HG03378 (cell line): ENCODE data around the gene SLC24A1.
"Not testable (repeated sequence)": the region's sequence is repeated elsewhere in the genome, so short reads cannot be mapped to it uniquely, and the experiment has no call there.

Source experiments
- ATAC-seq: cut with Tn5 transposase; IDR thresholded peaks from one replicate; pipeline ENCODE4 v1.9.1; 2021; ENCODE audit warnings: mild to moderate bottlenecking, moderate library complexity; ENCODE audit not compliant: unreplicated experiment

Gene SLC24A1

DNA sequence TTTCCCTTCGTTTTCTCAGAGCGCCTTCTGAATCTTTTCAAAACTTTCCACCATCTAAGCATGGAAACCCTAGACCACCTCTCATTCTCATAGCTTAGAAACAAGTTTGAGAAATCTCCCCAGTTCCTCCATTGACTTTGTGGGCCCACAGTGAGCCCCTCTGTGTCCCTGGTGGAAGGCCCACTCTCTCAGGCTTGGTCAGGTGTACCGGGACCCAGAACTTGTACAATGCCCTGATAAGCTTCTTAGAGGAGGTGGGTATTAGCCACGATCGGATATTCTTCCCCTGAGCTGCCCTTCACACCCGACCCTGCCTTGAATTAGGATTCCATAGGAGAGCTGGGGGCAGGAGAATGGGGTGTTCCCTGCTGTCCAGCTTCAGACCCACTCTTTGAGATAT is at the start of gene SLC24A1:
Gene SLC24A1, plus strand, starts transcription at position 301 of the 400 bp plus-strand sequence. CDS start 2,143 bp downstream, outside the sequence.
- no peak for ATAC-seq

DNA sequence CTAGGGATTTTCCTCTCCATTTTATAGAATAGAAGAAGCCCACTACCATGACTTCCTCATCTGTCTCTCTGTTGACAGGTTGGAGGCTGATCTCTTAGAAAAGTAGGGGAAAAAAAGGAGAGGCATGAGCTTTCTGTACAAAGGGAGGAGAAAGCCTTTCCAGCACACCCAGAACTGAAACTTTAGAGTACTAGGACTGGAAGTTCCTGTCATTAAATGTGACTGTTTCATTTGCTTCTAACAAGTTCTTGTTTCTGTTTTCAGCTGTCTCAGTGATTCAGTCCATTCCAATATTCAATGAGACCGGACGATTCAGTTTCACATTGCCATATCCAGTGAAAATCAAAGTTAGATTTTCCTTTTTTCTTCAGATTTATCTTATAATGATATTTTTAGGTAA is 49.8 kb upstream of the SLC24A1 start:
- no peak for ATAC-seq

DNA sequence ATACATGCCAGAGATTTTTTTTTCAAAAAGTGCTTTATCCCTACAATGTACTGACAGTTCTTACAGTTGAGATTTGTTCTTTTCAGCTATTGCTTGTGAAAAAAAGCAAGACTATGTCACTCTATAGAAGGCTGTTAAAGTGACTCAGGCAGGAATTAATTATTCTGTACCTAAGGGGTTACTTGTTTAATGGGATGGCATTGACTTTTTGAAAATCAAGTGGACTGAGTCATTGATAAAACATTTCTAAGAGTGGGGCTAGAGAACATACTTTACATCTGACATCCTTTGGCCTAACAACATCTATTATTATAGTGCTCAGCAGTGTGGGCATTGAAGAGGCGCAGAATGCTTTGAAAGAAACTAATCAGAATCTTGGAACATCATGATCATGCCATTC is 45.1 kb upstream of the SLC24A1 start:
- ATAC-seq, result no peak

DNA sequence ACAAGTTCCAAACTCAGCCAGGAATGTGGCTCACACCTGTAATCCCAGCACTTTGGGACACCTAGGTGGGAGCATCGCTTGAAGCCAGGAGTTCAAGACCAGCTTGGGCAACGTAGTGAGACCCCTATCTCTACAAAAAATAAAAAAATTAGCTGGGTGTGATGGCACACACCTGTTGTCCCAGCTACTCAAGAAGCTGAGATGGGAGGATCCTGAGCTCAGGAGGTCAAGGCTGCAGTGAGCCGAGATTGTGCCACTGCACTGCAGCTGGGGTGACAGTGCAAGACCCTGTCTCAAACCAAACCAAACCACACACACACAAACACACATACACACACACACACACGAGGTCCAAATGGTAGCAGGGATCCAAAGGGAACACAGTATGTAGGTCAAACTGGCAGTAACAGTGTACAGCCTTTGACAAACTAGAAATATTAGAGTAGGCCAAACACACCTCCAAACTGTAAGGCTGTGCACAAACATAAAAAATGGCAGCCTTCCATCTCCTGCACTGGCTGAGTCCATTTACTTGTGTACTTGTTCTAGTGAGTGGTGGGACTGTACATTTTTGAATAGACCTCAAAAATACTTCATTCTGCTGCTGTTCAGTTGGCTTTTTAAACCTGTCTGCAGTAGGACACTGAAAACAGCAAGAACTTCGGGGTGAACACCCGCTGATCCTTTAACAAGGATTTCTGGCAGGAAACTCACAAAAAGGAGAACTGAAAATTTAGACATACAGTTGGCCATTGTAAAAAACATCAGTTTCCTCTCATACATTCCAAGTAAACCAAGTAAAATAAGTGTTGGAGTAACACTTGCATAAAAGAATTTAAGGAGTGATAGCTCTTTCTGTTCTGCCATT is 44.4 kb upstream of the SLC24A1 start:
- ATAC-seq, result no peak

DNA sequence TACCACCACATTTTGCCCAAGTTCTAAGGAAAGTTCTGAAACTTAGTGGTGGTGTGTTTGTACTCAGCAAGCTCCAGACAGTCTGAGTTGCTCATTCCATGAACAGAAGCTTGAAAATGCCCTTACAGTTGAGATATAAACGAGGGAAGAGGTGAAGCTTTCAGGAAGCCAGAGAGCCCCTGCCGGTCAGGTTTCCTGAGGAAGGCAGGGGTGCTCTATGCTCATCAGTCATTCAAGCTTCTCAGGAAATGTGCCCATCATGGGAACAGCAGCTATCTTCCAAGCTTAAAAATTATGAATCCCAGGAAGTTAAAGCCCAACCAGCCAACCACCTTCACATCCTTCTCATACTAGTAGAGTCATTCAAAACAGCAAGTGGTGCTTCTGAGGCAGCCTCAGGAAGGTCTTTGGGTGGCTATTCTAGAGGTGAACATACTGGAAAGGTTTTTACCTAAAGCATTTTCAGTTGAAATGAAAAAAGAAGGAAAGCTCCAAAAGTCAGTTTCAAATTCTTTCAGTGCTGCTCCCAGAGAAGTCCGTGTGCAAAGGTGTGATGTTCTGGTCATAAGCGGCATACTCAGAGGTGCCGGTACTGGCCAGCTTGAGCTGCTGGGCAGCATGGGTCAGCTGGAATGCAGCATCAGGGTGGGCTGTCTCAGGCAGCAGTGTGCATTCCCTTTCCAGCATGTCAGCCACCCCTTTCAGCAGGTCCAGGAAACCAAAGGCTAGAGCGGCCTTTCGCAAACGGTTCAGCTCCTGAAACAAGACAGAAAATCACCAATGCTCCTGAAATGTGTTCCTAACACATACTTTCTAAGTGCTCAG is 42.6 kb upstream of the SLC24A1 start:
- no peak for ATAC-seq

DNA sequence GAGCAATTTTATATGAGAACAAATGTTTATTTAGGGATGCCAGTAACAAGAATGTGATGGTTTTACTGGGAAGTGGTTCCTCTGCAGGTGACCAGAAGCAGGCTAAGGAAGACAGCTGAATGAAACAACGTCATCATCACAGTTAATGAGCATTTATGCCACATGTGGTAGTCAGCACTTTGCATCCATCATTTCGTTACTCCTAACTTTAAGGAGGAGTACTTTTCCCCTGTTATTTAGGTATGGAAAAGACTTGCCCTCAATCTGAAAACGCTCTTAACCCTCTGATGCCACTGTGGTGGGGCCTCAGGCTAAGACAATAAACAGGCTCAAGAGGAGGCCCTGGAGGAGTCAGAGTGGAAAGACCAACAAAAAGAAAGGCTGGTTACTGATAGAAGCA is 42.0 kb upstream of the SLC24A1 start:
- no peak for ATAC-seq

DNA sequence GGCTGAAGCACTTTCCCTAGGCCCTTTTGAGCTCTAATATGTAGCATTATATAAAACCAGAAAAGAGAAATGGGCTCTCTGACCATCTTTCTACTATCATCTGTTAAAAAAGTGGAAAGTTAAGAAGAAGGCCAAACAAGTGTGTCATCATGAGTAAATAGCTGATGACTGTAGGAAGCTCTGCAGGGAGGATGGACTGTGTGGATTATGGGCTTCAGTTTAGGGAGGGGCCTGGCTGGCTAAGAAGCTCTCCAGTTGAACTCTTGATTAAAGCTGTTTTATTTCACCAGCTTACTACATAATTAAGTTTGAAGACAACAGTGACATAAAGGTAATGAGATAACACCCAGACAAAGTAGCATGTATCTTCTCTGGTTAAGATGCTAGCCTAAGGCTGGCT is 41.5 kb upstream of the SLC24A1 start:
- ATAC-seq, result no peak

DNA sequence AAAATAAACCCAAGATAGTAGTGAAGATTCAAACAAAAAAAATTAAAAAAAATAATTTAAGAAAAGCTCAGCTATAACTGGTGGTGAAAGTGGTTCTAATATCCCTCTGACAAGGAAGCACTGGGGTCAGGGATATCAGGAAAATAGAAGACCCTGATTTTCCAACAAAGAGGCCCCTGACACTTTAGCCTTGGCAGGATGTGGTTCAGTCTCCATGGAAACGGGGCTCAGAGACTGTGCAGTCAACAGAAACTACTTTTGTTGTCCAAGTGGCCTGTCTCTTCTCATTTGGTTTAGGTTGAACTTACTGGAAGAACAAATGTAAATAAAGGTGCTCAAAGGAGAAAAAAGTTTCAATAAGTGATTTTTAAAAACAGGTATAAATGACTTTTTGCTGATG is 38.0 kb upstream of the SLC24A1 start:
- no peak for ATAC-seq

DNA sequence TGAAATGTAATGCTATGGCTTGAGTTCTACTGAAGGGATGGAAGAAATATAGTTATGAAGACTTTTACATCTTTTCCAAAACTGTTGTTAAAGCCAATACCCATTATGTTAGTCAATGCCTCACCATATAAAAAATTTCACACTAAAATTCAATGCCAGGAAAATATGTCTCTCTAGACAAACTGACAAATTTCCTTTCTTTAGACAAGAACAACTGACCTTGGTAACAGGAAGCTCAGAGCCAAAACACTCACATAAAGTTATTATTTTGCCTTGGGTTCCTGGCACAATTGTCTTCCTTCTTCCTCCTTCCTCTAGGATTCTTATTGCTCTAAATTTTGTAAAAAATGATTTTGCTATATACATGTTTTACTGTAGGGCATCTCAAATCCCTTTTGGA is 37.5 kb upstream of the SLC24A1 start:
- no peak for ATAC-seq

DNA sequence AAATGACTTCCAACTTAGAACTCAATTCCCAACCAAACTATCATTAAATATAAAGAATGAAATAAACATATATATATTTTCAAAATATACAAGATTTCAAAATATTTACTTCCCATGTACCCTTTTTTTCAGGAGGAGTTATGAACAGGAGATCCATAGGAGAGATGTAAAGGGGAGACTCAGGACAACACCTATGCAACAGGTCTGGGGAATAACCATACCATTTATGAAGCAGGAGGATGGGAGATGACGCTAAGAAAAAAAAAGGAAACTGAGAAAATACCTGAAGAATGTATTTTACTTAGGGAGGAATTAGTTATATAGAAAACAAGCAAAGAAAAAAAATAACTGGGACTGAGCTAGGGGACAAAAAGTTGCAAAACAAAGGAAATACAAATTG is 34.6 kb upstream of the SLC24A1 start:
- ATAC-seq, result no peak

DNA sequence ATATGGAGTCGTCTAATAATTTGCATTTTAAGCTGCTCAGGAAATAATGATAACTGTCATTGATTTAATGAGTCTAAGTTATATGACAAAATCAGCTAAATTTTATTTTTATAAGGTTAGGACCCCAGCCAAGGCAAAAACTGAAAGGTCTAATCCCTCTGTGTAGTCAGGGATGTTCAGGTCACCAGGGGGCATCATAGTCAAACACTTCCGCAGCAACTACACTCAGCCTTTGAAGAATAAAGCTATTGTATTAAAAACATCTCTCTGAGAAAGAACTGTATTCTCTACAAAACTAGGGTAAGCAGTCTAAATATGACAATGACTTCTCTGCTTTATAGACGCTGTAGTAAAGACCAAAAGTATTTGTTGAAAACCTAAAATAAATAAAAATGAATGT is 25.8 kb upstream of the SLC24A1 start:
- no peak for ATAC-seq

DNA sequence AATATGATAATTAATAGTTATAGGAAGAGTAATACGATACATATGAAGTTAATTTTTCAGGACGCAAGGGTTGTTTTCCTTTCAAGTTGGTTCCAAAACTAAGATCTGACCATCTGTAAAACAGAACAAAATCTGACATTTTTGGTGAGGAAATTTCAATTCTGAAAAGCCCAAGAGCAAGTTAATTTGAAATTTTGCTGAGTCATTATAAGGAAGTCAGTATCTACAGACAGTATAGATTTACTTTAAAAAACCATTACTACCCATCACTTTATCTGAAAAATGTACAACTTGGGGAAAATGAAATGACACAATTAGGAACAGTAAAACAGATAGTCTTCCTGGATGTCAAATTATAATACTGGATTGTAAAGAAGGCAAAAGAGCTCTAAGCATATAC is 23.3 kb upstream of the SLC24A1 start:
- ATAC-seq, result no peak

DNA sequence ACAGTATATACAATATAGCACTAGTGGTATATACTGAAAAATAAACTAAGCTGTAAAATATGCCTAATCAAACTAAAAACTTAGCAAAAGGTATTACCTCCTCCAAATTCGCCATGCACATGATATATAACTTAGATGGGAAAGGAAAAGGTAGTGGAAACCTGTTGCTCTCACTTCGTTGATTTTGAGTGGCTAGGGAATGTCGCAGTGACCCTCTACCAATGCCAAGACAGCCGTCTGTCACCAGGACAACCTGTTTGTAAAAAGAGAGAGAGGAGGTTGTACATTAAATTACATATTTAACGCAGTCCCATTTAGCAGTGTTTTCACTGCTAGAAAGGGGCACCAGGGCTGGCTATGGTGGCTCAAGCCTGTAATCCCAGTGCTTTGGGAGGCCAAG is 22.1 kb upstream of the SLC24A1 start:
- no peak for ATAC-seq

DNA sequence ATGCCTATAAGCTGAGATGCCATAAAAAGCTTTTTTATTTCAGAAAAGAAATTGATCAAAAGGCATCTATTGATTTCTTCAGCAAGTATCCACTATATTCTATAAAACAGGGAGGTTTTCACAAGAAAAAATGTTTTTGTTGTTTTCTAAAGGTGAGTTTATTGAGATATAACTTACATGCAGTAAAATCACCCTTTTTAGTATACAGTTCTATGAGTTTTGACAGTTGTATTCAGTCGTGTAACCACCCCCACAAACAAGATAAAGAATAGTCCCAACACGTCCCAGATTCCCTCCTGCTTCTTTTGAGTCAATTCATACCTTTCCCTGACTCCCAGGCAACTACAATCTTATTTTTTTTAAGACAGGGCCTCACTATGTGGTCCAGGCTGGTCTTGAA is 18.6 kb upstream of the SLC24A1 start:
- ATAC-seq, result no peak

DNA sequence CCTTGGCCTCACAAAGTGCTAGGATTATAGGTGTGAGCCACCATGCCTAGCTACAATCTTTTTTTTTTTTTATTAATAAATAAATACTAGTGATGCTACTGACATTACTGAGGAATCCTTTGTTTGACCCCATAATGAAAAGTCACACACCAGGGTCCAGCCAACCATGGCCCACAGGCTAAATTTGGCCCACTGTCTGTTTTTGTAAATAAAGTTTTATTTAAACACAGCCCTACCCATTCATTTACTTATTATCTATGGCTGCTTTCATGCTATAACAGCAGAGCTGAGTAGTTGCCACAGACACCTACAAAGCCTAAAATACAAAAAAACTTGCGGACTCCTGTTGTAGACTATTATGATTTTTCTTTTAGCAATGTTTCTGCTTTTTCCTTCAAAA is 18.2 kb upstream of the SLC24A1 start:
- ATAC-seq, result no peak

DNA sequence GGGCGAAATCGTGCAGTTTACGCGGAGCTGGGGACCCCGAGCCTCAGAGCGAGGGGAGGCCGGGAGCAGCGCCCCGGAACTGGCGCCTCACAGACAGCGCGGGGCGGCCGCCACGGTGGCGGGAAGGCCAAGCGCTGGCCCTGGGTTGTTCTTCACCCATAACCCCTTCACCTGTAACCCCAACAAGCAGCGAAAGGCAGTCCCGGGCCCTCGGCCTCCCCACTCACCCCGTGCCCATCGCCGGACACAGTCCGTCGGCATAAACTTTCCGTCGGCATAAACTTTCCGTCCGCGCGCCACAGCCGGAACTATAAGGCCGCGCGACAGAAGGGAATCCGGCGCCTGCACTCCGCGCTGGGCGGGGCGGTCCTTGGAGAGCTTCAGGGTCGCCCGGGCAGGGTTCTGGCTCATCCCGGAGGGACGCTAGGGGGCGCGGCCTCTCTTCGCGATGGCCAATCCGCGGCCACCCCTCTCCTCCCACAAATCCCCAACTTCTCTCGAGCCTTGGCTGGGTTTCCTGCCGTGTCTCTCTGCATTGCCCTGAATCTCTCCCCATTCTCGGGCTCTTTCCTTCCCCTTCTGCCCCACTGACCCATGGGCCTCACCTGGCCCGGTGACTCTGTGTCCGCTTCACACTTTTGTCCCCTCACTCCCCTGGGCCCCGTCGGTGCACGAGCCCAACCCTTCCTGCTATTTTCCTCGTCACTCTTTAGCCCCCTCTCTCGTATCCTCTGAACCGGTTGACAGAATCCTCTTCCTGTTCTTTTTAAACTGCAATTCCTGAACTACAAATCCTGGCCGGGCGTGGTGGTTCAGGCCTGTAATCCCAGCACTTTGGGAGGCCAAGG is 10.6 kb upstream of the SLC24A1 start, which contains the start of gene INTS14:
Gene INTS14, minus strand, starts transcription at position 261 of the 848 bp plus-strand sequence. CDS start 3,751 bp downstream, outside the sequence.
- ATAC-seq, result peak; percentile 81

DNA sequence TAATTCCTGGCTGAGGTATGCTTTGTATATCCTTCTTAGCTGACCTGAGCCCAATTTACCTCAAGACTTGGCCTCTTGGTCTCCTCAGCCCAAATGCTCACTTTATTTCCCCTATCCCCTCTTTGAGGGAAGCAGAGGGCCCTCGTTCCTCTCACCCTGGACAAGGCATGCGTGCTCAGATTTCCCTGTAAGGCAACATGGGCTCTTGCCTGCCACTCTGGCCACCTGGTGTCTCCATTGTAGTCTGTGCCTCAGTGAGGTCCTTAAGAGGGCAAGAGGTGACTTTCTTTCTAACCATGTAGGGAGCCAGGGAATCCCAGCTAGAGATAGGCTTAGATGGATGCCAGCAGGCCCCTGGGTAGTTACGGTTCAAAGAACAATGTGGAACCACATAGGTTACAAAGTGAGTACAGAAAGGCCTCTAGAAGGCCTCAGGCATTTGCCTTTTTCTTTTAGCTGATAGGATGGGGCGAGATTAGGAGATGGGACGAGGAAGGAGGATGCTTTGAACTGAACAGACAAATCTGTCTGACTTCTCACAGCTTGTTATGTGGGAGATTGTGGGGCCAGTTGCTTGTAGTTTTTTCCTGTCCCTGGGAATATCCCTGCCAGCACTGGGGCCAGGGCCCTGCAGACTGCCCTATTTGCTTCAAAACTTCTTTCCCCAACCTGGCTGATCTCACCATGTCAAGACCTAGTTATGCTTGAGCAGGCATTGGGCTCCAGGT is 9.7 kb upstream of the SLC24A1 start:
- no peak for ATAC-seq

DNA sequence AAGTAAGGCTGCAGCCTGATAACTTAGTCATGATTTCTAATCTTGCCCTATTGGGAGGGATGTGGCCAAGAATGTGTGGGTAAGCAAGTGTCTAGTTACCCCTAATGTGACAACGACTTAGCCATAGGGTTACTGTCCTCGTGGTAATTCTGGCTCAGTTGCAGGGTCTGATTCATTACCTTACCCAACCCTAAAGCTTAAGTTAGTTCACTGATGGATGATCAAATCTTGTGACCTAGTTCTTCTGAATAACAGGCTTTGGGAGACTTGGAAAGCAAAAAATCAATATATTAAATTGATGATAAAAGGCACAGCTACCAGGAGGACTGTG is 9.2 kb upstream of the SLC24A1 start:
- ATAC-seq, result no peak

DNA sequence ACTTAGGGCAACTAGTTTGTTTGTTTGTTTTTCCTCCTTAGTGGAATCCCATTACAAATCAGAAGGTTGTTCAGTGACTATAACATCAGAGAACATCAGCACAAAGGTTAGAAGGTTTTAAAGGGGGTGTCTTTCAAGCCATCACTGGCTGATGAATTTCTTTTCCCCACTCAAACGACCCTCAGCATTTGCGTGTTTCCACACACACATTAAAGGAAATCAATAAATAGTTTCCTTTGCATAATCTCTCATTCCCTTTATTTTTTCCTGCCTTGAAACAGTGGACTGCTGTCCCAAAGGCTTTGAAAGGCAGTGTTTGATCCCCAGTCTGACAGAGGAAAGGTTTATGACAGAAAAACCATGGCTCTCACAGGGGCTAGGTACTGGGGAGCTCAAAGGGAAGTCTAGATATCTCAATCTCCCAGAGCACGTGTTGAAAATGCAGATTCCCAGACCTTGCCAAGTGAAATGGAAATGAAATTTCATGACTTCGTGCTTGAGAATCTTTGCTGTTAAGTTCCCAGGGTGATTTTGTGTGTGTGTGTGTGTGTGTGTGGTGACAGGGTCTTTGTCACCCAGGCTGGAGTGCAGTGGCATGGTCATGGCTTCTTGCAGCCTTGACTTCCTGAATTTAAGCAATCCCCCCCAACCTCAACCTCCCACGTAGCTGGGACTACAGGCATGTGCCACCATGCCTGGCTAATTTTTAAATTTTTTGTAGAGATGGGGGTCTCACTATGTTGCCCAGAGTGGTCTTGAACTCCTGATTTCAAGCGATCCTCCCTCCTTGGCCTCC is 8.6 kb upstream of the SLC24A1 start:
- ATAC-seq, result no peak

DNA sequence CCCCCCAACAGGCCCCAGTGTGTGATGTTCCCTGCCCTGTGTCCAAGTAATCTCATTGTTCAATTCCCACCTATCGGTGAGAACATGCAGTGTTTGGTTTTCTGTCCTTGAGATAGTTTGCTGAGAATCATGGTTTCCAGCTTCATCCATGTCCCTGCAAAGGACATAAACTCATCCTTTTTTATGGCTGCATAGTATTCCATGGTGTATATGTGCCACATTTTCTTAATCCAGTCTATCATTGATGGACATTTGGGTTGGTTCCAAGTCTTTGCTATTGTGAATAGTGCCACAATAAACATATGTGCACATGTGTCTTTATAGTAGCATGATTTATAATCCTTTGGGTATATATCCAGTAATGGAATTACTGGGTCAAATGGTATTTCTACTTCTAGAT is 5.9 kb upstream of the SLC24A1 start:
- ATAC-seq, result not testable (repeated sequence)
